Measurements from ENCODE around the gene YWHAE. TPM values are rescaled to one million over a fixed set of nuclear protein-coding genes. Genes with fewer than 3 reads are reported as not detected.
"Not testable (repeated sequence)": the region's sequence is repeated elsewhere in the genome, so short reads cannot be mapped to it uniquely, and the experiment has no call there.

Gene YWHAE
- total and polyA plus RNA-seq, 2 experiments from 2014 or later = 287 to 599 TPM

- H3K9ac ChIP-seq = no peak overlapping the region
- no peaks in the 10 kb centered on the region for H3K9me2 ChIP-seq (ENCODE audit: insufficient read depth)
- no peaks in the 10 kb centered on the region for H3K36me3 ChIP-seq (ENCODE audit: low read depth)
- peaks cover 44% of the 10 kb centered on the region for H3F3A ChIP-seq (ENCODE audit: insufficient read depth)
- 87 to 88% methylated on average over 9 of the region's 9 CpGs for WGBS, 2 experiments (ENCODE audit: low coverage in 1 of 2, low lambda C conversion rate in 2 of 2, missing lambda C conversion rate in 2 of 2)
- no peak for DNase-seq
- H3K27ac ChIP-seq = peak overlapping the region; percentile 19; the same call in 1 of the 2 replicates
- TF ChIP-seq EZH2phosphoT487 (IDR thresholded peaks at IDR 0.05; ENCODE audit: insufficient read depth, low read depth) = no peak
- TF ChIP-seq EZH2 (IDR thresholded peaks at IDR 0.05; ENCODE audit: insufficient read depth, poor library complexity, severe bottlenecking) = no peak
- no peak overlapping the region for H3K4me2 ChIP-seq (ENCODE audit: unreplicated experiment)
- H3K4me3 ChIP-seq = no peak overlapping the region
- H3K27me3 ChIP-seq (replicated peaks; ENCODE audit: insufficient read depth) = no peaks in the 10 kb centered on the region
- no peaks in the 10 kb centered on the region for H3K9me3 ChIP-seq (ENCODE audit: low read depth)
- peaks cover 100% of the 10 kb centered on the region for H3K79me2 ChIP-seq (ENCODE audit: insufficient read depth)
- no peak overlapping the region for H2AFZ ChIP-seq
- H4K20me1 ChIP-seq (ENCODE audit: insufficient read depth) = peaks cover 76% of the 10 kb centered on the region
- in situ Hi-C loops (cut with MboI) = no loop called here
- peaks cover 47% of the 10 kb centered on the region for H3K4me1 ChIP-seq (ENCODE audit: insufficient read depth)
Observed at GRCh38 chr17:1391577-1391976, 8.4 kb downstream of the YWHAE start.

GRCh38 chr17:1390432-1391367, 9.3 kb downstream of the YWHAE start:
- H3K9me2 ChIP-seq (ENCODE audit: insufficient read depth) = no peaks in the 10 kb centered on the region
- H3K4me1 ChIP-seq (ENCODE audit: insufficient read depth) = peaks cover 46% of the 10 kb centered on the region
- WGBS, 2 experiments (ENCODE audit: low coverage in 1 of 2, low lambda C conversion rate in 2 of 2, missing lambda C conversion rate in 2 of 2) = 27 to 31% methylated on average over 6 of the region's 6 CpGs
- peak overlapping the region; percentile 19 for H3K27ac ChIP-seq
- peak overlapping the region; percentile 49 for H3K4me2 ChIP-seq (ENCODE audit: unreplicated experiment)
- in situ Hi-C loops (cut with MboI) = no loop called here
- H3K36me3 ChIP-seq (ENCODE audit: low read depth) = no peaks in the 10 kb centered on the region
- peak; percentile 41 for DNase-seq
- peaks cover 79% of the 10 kb centered on the region for H4K20me1 ChIP-seq (ENCODE audit: insufficient read depth)
- H3F3A ChIP-seq (ENCODE audit: insufficient read depth) = peaks cover 44% of the 10 kb centered on the region
- no peak overlapping the region for H2AFZ ChIP-seq
- H3K9me3 ChIP-seq (ENCODE audit: low read depth) = no peaks in the 10 kb centered on the region
- no peaks in the 10 kb centered on the region for H3K27me3 ChIP-seq (replicated peaks; ENCODE audit: insufficient read depth)
- peaks cover 100% of the 10 kb centered on the region for H3K79me2 ChIP-seq (ENCODE audit: insufficient read depth)
- H3K4me3 ChIP-seq = peak overlapping the region; percentile 14; the same call in 1 of the 2 replicates
- TF ChIP-seq EZH2phosphoT487 (IDR thresholded peaks at IDR 0.05; ENCODE audit: insufficient read depth, low read depth) (no peak), EZH2 (IDR thresholded peaks at IDR 0.05; ENCODE audit: insufficient read depth, poor library complexity, severe bottlenecking) (no peak)
- no peak overlapping the region; the same call in 1 of the 2 replicates for H3K9ac ChIP-seq

- H3K27me3 ChIP-seq (replicated peaks; ENCODE audit: insufficient read depth); H3K27ac ChIP-seq; H3K4me3 ChIP-seq; H3K9me2 ChIP-seq (ENCODE audit: insufficient read depth); H3K4me2 ChIP-seq (ENCODE audit: unreplicated experiment); H3K36me3 ChIP-seq (ENCODE audit: low read depth); DNase-seq; in situ Hi-C loops (cut with MboI); H3K9me3 ChIP-seq (ENCODE audit: low read depth); H2AFZ ChIP-seq; H3K9ac ChIP-seq: not testable (repeated sequence)
- peaks cover 100% of the 10 kb centered on the region for H3K79me2 ChIP-seq (ENCODE audit: insufficient read depth)
- peaks cover 37% of the 10 kb centered on the region for H3F3A ChIP-seq (ENCODE audit: insufficient read depth)
- H4K20me1 ChIP-seq (ENCODE audit: insufficient read depth) = peaks cover 82% of the 10 kb centered on the region
- H3K4me1 ChIP-seq (ENCODE audit: insufficient read depth) = peaks cover 39% of the 10 kb centered on the region
- 73 to 81% methylated on average over 21 to 22 of the region's 22 CpGs for WGBS, 2 experiments (ENCODE audit: low coverage in 1 of 2, low lambda C conversion rate in 2 of 2, missing lambda C conversion rate in 2 of 2)
Observed at GRCh38 chr17:1387490-1388227, 12.4 kb downstream of the YWHAE start.

GRCh38 chr17:1386675-1387190, 13.3 kb downstream of the YWHAE start:
- H4K20me1 ChIP-seq (ENCODE audit: insufficient read depth) = peaks cover 79% of the 10 kb centered on the region
- 74% methylated on average over 8 of the region's 8 CpGs for WGBS, 2 experiments (ENCODE audit: low coverage in 1 of 2, low lambda C conversion rate in 2 of 2, missing lambda C conversion rate in 2 of 2)
- H3K9me2 ChIP-seq (ENCODE audit: insufficient read depth); H3K4me2 ChIP-seq (ENCODE audit: unreplicated experiment); DNase-seq; in situ Hi-C loops (cut with MboI); H2AFZ ChIP-seq; H3K27me3 ChIP-seq (replicated peaks; ENCODE audit: insufficient read depth); H3K9me3 ChIP-seq (ENCODE audit: low read depth); H3K4me3 ChIP-seq; H3K36me3 ChIP-seq (ENCODE audit: low read depth); H3K27ac ChIP-seq; H3K9ac ChIP-seq: not testable (repeated sequence)
- H3K79me2 ChIP-seq (ENCODE audit: insufficient read depth) = peaks cover 100% of the 10 kb centered on the region
- peaks cover 29% of the 10 kb centered on the region; the same call in 1 of the 2 replicates for H3F3A ChIP-seq (ENCODE audit: insufficient read depth)
- H3K4me1 ChIP-seq (ENCODE audit: insufficient read depth) = peaks cover 34% of the 10 kb centered on the region

All from GM23248 (cell line).